OCI-M1 (cell line): ENCODE measurements around the gene FAM131A.

Experiments used
- DNase-seq: peaks from one replicate; lab custom pipeline; 2025; lab: John Stamatoyannopoulos, UW

The FAM131A gene, protein sequence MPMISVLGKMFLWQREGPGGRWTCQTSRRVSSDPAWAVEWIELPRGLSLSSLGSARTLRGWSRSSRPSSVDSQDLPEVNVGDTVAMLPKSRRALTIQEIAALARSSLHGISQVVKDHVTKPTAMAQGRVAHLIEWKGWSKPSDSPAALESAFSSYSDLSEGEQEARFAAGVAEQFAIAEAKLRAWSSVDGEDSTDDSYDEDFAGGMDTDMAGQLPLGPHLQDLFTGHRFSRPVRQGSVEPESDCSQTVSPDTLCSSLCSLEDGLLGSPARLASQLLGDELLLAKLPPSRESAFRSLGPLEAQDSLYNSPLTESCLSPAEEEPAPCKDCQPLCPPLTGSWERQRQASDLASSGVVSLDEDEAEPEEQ

DNA sequence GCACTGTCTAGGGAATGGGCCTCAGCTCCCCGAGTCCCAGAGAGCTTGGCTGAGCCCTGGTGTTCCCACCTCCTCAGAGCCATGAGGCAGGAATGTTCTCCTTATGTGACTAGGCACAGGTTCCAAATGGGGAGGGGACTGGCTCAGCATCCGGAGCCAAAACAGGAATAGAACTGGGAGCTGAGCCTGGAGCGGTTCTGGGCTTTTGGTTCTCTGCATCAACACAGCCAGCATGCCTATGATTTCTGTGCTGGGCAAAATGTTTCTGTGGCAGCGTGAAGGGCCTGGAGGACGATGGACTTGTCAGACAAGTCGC is at the start of gene FAM131A:
TSS of gene FAM131A (plus strand) at position 202 of the 316 bp plus-strand sequence. CDS start at position 233, 31 bp downstream.
- DNase-seq = no peak

DNA sequence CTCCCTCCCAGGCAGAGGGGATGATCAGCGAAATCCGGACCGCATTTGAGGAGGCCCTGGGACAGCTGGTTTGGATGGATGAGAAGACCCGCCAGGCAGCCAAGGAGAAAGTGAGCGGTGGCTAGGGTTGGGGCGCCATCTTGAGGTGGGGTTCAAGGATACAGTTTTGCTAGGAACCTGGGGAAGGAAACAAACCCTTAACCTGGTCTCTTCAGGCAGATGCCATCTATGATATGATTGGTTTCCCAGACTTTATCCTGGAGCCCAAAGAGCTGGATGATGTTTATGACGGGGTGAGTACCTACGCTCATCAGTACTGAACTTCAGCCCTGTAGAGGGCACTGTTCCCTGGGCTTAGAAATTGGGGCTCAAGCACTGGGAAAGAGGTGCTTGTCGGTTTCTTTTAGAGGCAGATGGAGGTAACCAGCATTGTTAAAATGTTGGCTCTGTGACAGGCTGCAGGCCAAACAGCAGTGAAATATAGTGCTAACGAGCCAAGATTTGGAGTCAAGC is 47.9 kb upstream of the FAM131A start:
- DNase-seq = peak; percentile 68

DNA sequence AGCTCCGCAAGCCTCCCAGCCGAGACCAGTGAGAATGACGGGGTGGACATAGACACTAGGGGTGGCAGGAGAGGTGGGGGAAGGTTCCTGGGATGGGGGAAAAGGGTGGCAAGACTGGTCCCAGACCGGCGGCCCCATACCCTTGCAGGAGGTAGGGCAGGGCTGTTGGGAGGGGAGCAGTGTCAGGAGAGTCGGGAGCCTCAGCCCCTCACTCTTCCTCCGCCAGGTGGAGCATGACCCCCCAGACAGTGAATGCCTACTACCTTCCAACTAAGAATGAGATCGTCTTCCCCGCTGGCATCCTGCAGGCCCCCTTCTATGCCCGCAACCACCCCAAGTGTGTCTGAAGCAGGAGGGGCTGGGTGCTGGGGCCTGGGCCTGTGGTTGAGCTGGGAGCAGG is 47.1 kb upstream of the FAM131A start:
- no peak for DNase-seq

DNA sequence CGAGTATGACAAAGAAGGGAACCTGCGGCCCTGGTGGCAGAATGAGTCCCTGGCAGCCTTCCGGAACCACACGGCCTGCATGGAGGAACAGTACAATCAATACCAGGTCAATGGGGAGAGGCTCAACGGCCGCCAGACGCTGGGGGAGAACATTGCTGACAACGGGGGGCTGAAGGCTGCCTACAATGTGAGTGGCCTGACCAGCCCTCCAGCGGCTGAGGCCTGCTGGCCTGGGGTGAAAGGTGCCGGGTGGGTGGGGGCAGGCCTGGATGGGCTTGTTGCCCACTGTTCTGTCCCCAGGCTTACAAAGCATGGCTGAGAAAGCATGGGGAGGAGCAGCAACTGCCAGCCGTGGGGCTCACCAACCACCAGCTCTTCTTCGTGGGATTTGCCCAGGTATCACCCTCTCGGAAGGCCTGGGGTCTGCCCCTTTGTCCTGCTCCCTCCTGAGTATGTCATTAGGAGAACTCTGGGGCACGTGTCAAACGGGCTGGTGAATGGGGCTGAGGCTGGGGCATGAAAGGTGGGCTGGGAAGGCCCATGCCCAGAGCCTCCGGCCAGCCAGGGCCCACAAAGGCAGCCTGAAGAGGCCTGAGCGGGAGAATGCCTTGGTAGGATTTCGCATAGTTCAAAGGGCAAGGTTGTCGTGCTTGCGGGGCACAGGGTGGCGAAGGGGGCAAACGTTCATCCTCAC is 46.2 kb upstream of the FAM131A start:
- DNase-seq = no peak

DNA sequence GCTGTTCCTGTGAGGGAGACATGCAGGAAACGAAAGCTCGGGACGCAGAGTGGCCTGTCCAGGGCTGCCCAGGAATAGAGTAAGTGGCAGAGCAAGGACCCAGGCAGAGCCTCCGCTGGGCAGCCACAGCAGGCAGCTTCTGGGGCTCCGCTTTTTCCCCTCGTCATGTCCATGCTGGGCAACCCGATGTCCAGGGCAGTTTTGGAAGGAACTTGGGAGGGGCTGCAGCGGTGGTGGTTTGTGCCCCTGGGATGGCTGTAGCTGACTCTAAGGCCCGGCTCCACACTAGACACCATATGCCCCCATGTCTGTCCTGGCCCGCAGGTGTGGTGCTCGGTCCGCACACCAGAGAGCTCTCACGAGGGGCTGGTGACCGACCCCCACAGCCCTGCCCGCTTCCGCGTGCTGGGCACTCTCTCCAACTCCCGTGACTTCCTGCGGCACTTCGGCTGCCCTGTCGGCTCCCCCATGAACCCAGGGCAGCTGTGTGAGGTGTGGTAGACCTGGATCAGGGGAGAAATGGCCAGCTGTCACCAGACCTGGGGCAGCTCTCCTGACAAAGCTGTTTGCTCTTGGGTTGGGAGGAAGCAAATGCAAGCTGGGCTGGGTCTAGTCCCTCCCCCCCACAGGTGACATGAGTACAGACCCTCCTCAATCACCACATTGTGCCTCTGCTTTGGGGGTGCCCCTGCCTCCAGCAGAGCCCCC is 45.5 kb upstream of the FAM131A start:
- no peak for DNase-seq

DNA sequence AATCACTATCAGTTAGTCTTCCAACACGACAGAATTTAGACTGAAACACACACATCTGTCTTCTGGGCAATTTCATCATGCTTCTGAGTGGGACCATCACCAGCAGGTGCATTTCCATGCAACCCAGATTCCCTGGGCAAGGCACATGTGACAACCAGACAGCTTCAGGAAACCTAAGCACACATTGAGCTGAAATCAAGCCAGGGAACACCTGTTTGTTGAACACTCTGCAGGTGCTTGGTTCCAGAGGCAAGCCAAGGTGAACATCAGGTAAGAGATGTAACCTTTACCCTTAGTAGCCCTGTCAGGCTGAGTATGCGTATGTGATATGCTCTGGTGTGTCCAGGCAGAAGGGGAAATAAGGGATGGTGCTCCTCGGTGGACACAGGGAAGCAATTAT is 41.6 kb upstream of the FAM131A start:
- DNase-seq = no peak

DNA sequence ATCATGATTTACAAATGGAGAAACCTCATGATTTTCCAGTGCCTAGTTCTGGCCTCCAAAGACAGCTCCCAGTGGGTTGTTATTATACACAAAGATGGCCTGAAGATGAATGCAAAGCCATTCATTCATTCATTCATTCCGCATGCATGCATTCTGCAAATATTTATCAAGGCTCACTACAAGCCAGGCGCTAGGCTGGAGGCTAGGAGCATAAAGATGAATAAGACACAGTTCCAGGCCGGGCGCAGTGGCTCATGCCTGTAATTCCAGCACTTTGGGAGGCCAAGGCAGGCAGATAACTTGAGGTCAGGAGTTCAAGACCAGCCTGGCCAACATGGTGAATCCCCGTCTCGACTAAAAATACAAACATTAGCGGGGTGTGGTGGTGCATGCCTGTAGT is 40.8 kb upstream of the FAM131A start:
- no peak for DNase-seq

DNA sequence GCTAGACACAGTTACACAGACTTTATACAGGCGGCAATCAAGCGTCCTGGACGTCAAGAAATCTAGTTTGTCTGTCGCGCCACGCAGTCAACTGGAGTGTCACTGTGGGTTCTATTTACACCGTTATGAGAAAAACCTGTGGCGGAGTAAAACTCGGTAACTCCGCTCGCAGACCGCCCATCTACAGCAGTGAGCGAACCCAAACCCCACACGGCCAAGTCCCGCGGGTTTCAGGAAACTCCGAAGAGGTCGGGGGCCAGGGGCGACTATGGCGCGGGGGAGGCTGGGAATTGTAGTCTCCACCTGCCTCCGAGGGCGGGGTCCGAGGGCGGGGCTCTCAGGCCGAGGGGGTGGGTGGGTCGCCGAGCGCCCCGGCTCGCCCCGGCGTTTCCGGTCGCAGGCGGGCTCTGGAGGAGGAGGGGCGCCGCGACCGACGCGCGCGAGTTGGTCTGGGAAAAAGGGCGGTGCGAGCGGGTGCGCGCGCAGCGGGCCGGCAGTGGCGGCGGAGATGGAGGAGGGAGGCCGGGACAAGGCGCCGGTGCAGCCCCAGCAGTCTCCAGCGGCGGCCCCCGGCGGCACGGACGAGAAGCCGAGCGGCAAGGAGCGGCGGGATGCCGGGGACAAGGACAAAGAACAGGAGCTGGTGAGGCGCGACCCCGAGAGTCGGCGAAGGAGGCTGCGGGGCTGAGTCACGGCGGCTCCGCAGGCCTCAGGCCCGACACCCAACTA is 38.5 kb upstream of the FAM131A start, which contains the start of gene PSMD2:
TSS of gene PSMD2 (plus strand) at position 483 of the 729 bp plus-strand sequence. CDS start at position 509, 26 bp downstream.
- peak; percentile 94 for DNase-seq

DNA sequence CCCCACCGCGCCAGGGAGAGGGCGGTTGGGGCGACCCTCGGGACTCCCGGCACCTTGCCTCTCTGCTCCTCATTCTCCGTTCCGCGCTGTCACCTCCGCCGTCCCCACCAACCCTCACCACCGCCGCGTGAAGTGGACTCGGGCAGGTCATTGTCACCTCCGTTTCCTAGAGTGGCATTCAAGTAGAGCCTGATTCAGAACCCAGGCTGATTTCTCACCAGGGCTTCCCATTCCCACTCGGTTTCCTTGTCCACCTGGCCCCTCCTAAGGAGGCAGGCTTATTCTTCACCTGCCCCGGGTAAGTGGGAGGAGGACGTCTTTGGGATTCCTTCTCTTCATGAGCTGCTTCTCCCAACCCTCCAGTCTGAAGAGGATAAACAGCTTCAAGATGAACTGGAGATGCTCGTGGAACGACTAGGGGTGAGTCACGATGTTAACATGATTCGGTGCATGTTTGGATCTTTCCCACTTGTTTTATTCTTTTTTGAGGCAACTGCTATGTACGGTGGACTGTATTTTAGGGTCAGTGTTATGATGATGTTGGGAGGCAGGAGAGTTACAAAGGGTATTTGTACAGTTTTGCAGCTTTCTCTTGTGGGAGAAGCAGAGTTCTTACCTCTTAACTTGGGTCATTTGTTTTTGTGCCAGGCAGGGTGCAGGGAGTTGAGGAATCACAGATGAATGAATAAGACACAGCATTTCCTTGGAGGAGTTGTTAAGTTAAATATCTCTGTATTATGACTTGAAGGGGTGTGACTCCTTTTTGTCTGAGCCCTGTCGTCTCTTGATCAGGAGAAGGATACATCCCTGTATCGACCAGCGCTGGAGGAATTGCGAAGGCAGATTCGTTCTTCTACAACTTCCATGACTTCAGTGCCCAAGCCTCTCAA is 37.7 kb upstream of the FAM131A start:
- DNase-seq = no peak

DNA sequence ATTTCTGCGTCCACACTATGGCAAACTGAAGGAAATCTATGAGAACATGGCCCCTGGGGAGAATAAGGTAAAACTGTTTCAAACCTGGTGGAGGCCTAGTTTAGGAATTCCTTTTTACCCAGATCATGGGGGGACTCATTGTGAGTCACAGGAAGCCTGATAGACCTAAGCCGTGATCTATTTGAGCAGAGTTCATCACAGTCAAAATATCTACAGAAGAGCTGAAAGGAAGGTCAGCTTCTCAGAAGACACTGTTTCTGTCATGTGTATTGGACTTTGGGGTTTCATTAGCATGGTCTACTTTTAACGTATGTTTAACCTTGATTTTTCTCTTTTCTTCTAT is 37.1 kb upstream of the FAM131A start:
- DNase-seq = no peak

DNA sequence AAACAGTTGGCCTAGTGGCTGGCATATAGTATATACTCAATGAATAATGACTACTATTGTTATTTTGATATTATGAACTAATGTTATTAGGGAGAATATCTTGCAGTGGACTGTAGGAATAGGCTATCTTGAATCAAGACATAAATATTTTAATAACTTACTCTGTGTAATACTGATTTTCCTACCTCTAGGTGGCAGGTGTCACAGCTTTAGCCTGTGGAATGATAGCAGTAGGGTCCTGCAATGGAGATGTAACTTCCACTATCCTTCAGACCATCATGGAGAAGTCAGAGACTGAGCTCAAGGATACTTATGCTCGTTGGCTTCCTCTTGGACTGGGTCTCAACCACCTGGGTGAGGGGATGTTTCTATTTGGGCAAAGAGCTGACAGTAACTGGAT is 31.8 kb upstream of the FAM131A start:
- DNase-seq = peak; percentile 10

DNA sequence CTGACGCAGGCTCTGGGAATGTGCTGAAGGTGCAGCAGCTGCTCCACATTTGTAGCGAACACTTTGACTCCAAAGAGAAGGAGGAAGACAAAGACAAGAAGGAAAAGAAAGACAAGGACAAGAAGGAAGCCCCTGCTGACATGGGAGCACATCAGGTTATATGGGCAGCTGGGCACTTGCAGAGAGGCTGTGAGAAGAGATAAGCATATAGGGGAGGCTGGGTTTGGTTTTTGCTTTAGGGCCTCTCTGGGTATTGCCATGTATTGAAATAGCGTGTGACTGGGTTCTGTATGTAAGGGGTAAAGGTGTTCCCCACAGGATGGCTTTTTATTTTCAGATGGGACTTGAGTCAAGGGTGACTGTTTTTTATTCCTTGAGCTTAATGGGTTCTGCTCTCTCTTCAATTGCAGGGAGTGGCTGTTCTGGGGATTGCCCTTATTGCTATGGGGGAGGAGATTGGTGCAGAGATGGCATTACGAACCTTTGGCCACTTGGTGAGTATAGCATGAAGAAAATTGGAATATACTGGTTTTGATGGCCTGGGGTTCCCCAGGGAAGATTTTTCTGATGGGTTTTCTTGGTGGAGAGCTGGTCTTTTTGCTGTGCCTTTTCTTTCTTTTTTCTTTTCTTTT is 30.9 kb upstream of the FAM131A start:
- no peak for DNase-seq

DNA sequence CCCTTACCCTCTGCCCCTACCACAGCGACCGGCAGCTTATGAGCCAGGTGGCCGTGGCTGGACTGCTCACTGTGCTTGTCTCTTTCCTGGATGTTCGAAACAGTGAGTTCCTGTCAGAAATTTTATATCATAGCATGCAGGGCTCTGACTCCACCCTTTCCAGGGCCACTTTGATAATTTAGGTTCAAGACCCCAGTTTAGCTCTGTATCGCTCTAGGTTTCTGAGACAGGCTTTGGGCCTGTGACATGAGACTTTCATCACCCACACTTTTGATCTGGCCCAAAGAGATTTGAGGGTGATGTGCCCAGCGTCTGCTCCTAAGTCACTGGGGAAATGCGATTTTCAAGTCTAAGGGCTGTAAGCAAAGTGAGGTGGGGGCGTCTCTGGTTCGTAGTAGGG is 29.5 kb upstream of the FAM131A start:
- DNase-seq = no peak

DNA sequence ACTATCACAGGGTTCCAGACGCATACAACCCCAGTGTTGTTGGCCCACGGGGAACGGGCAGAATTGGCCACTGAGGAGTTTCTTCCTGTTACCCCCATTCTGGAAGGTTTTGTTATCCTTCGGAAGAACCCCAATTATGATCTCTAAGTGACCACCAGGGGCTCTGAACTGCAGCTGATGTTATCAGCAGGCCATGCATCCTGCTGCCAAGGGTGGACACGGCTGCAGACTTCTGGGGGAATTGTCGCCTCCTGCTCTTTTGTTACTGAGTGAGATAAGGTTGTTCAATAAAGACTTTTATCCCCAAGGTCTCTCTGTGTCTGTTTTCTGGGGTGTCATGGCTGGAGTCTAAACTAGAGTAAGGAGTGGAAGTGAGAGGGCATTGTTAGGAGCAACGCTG is 28.7 kb upstream of the FAM131A start:
- DNase-seq = no peak

DNA sequence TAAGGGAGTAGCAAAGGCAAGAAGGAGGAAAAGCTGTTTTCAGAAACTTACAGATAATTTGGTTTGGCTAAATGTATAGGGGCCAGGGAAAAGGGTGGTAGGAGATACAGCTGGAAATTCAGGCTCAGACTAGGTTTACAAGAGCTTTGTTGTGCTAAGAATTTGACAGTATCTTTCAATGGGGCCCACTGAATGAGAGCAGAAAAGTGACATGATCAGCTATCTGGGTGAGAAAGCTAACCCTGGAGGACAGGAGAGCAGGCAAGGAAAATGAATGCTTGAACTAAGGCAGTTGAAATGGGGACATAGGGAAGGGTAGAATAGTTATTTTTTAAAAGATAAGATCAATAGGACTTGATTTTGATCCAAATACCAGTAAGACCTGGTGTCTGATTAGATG is 25.8 kb upstream of the FAM131A start:
- DNase-seq = no peak

DNA sequence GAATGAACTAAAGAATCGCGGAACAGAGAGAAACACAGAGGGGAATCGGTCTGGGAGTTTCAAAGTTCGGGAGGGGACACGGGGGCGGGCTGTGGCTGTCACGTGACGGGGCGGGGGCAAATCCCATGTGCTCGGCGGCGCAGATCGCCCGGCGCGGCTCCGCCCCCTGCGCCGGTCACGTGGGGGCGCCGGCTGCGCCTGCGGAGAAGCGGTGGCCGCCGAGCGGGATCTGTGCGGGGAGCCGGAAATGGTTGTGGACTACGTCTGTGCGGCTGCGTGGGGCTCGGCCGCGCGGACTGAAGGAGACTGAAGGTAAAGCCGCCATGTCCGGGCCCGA is 23.1 kb upstream of the FAM131A start, which contains the start of gene EIF4G1:
TSS of gene EIF4G1 (plus strand) at position 244 of the 337 bp plus-strand sequence. CDS start 1,191 bp downstream, outside the sequence.
- DNase-seq = peak; percentile 89

DNA sequence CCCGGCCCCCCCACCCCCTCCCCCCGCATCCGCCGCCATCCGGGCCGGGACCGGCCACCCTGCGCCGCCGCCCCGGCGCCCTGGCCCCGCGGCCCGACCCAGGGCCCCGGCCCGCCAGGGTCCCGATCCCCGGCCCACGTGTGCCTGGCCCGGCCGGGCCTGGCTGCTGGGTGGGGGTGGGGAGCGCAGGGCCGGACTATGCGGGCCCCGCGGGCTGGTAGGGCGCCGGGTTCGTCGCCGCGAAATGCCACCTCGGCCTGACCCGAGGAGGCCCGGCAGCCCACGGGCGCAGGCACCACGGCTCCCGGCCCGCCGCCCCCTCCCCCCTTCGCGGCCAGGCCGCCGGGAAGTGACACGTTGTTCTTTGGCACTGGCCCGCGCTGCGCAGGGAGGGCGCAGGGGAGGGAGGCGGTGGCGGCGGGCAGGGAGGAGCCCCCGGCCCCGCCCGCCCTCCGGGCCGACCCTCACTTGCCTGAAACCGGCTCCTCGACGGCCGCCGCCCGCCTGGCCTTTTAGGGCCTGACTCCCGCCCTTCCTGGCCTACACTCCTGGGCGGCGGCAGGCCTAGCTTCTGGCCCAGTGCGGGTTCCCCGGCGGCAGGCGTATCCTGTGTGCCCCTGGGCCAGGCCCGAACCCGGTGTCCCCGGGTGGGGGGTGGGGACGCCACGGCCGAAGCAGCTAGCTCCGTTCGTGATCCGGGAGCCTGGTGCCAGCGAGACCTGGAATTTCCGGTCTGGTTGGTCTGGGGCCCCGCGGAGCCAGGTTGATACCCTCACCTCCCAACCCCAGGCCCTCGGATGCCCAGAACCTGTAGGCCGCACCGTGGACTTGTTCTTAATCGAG is 22.5 kb upstream of the FAM131A start:
- DNase-seq = peak; percentile 40

DNA sequence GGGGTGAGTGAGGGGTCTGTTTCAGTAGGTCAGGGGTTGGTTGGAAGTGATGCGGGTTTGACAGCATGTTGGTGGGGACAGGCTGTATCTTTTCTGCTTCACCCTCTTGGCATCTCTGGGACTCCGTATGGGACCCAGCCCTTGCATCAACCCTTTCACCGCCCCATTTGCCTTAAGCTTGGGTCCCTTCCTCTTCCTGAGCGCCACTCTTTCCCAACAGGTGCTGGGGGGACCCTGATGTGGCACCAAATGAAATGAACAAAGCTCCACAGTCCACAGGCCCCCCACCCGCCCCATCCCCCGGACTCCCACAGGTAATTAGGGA is 21.9 kb upstream of the FAM131A start:
- no peak for DNase-seq

DNA sequence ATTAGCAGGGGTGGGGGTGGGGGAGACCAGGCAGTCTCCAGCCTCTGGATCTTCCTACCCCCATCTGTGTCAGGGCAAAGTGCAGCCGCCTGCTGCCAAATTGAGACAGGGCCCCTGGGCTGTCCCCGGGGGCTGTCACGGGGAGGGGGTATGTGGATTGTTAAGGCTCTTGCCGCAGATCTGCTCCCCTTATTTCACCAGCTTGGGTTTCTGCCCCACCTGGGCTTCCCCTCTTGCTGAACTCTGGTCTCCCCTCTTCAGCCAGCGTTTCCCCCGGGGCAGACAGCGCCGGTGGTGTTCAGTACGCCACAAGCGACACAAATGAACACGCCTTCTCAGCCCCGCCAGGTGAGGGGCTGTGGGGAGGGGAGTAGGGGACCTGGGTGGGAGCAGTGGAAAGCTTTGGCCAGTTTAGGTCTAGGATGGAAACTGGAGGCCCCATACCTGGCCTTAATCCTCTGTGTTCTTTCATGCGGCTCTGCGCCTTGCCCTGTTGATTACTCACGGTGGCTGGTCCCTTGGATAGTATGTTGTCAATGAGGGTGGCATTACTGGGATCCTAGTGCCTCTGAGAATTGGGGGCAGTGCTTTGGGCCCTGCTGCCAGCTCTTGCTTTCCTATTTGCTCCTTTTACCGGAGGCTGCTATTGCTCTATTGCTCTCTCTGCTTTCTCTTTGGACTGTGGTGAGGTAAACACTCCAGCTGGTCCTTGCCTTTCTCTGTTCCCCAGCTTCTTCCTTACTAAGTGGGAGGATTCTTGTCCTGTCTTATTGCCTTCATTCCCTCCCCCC is 21.3 kb upstream of the FAM131A start:
- DNase-seq = no peak
